GM12873 (cell line): ENCODE measurements around the gene PPP1R15A.

Source experiments
- CTCF ChIP-seq: IDR thresholded peaks from 2 replicates; pipeline ENCODE4 v1.5.1; 2012; ENCODE audit warnings: low read depth, mild to moderate bottlenecking, moderate library complexity, low read length, control low read depth; ENCODE audit not compliant: insufficient read depth; ENCODE audit errors: missing control alignments

PPP1R15A gene

GRCh38 chr19:48870048-48870447, 2.2 kb upstream of the PPP1R15A start:
- TF ChIP-seq CTCF, result no peak

GRCh38 chr19:48872884-48873475, 759 bp downstream of the PPP1R15A start:
- TF ChIP-seq CTCF, result no peak

GRCh38 chr19:48873476-48874302, 1.5 kb downstream of the PPP1R15A start:
- no peak for TF ChIP-seq CTCF

- TF ChIP-seq CTCF, result no peak
These were observed 2.3 kb downstream of the PPP1R15A start for GRCh38 chr19:48874303-48875135.

GRCh38 chr19:48877855-48878195, 5.6 kb downstream of the PPP1R15A start:
- TF ChIP-seq CTCF, result no peak

GRCh38 chr19:48878196-48879024, 6.2 kb downstream of the PPP1R15A start:
- no peak for TF ChIP-seq CTCF
